ENCODE results near the gene SH2D2A.
A peak's percentile ranks its signal among the peaks of the same experiment; 100 is the strongest.

- TF ChIP-seq CTCF (IDR thresholded peaks at IDR 0.05) (peak in 1 of 5 experiments; percentile 9), EP300 (IDR thresholded peaks at IDR 0.05) (peak in 1 of 2 donors; percentile 59)
Measured at GRCh38 chr1:156815307-156815826, 1.3 kb downstream of the SH2D2A start.

Measured in tibial nerve (tissue), 4 donors.